Stimulated activated naive CD4-positive, alpha-beta T cell (primary cell): ENCODE results near the gene TNFAIP2.

Experiments used
- DNase-seq, 6 experiments: peaks; one replicate each; lab custom pipeline; 2025; lab: John Stamatoyannopoulos, UW

The TNFAIP2 gene

GRCh38 chr14:103186241-103186822 lies 63.1 kb downstream of the TNFAIP2 start:
- DNase-seq, result no peak
